ENCODE results near the gene EXOC3L1.

EXOC3L1 gene

DNA sequence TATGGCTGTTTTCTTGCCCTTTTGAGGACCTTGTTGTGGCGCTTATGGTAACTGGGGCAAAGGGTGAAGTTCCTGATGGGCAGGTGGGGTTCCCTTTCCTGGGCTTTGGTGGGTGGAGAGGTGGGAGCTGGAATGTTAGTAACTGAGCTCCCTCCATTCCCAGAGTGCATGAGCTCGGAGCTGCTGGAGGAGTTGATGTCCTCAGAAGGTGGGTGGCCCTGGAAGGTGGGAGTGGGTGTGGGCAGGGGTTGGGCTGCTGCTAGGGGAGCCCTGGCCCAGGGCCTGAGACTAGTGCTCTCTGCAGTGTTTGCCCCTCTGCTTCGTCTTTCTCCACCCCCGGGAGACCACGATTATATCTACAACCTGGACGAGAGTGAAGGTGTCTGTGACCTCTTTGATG, 7.8 kb upstream of the EXOC3L1 start:
- DNase-seq (ENCODE audit: low spot score): no peak

DNA sequence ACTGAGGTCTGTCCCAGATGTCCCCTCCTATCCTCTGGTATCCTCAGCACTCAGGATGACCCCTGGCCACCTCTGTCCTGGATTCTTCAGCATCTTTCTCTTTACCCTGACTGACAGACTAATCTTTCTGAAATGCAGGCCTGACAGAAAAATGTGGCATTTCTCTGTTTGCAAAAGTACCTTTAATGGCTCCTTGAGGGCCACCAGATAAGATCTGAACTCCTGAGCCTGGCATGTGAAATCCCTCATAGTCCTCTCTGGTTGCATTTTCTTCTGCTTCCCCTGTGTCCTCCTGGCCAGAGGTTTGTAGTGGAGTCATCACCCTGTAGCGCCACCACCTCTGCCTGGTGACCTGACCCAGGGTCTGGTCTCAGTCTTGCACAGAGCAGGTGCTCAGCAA, 6.9 kb upstream of the EXOC3L1 start:
- DNase-seq (ENCODE audit: low spot score): no peak

DNA sequence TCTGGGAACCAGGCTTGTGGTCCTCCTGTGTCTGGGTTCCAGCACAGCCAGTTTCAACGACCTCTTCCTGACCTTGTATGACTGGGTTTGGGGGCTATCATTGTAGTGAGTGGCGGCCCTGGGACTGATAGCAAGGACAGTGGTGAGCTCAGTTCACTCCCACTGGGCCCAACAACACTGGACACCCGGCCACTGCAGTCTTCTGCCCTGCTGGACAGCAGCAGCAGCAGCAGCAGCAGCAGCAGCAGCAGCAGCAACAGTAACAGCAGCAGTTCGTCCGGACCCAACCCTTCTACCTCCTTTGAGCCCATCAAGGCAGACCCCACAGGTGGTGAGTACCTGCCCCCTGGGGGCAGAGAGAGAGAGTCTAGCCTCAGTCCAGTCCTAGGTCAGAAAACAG, 5.7 kb upstream of the EXOC3L1 start:
- no peak for DNase-seq (ENCODE audit: low spot score)

DNA sequence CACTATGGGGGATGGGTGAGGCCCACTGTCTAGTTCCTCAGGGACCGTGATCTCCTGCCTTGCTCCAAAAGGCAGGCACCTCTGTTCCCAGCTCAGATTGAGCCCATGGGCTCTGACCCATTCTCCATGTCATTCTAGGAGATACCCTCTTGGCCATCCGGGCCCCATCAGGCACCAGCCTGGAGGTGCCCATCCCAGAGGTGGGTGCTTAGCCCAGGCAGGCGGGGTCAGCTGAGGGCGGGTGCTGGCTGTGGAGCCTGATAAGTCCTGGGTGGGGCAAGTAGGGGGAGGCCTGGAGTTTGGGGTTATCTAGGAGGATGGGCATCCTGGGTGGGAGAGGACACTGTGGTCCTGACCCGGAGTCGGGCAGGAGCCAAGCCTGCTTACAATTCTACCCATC, 4.3 kb upstream of the EXOC3L1 start:
- no peak for DNase-seq (ENCODE audit: low spot score)

- no peak for DNase-seq (ENCODE audit: low spot score)
Measured at GRCh38 chr16:67193536-67193935, 3.6 kb upstream of the EXOC3L1 start.

DNA sequence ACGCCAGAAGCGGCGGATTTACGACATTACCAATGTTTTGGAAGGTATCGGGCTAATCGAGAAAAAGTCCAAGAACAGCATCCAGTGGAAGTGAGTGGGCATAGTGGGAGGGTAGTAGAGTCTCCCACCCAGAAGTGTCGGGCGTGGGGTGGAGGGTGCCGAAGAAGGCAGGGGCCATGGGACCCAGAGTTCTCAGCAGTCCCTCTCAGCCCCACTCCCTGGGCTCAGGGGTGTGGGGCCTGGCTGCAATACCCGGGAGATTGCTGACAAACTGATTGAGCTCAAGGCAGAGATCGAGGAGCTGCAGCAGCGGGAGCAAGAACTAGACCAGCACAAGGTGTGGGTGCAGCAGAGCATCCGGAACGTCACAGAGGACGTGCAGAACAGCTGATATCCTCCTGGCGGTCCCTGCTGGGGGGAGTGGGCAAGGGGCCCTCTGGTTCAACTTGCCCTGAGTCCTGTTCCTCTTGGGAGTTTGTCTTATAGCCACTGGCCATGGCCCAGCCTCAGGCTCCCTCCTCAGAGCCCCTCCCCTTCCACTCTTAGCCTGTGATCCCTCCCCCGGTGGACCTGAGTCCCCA, 2.9 kb upstream of the EXOC3L1 start:
- no peak for DNase-seq (ENCODE audit: low spot score)

DNA sequence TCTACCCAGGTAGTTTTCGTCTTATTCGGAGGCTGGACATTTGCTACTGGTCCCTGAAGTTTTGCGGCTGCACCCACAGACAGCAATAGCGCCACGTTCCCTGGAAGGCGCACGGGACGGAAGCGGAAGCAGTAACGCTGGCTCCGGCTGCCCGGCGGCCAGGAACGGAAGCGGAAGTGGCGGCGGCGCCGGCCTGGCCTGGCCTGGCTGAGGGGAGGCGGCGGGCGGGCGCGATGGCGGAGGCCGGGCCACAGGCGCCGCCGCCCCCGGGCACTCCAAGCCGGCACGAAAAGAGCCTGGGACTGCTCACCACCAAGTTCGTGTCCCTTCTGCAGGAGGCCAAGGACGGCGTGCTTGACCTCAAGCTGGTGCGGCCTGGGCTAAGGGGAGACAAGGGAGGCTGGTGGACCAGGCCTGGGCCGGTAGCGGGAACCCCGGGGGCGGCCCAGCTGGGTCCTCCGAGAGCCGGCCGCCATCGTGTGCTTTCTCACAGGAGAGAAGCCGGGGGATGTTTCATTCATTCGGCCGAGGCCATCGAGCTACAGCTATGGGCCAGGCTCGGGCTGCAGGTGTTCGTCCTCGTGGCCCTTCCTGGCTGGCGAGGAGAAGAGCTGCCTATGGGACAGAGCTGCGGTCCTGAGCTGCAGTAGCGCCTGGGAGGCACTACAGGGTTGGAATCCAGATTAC, 2.2 kb upstream of the EXOC3L1 start, which contains the start of gene E2F4:
E2F4 (plus strand) TSS at position 161 of the 687 bp plus-strand sequence; CDS start at position 234, 73 bp downstream.
- DNase-seq (ENCODE audit: low spot score): peak; percentile 96

GRCh38 chr16:67191411-67191994, 1.6 kb upstream of the EXOC3L1 start:
- DNase-seq (ENCODE audit: low spot score): no peak

GRCh38 chr16:67190448-67191399, 788 bp upstream of the EXOC3L1 start:
- DNase-seq (ENCODE audit: low spot score): no peak

DNA sequence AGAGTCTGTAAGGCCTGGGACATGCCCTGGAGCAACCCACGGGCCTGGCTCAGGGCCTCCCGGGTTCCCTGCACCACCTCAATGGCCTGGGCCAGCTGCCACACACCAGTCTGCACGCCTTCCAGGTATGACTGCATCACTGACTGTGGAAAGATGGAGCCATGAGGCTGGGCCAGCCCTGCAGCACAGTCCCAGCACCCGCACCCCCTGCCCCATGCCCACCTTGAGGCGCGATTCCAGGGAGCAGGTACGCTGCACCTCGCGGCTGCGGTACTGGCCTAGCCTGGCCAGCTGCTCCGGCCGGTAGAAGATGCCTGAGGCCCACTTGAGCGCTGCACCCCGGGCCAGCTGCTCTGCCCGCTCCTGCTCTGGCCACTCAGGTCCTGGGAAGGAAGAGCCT, 1.1 kb downstream of the EXOC3L1 start:
- no peak for DNase-seq (ENCODE audit: low spot score)

- no peak for DNase-seq (ENCODE audit: low spot score)
Measured at GRCh38 chr16:67188323-67188722, 1.6 kb downstream of the EXOC3L1 start.

DNA sequence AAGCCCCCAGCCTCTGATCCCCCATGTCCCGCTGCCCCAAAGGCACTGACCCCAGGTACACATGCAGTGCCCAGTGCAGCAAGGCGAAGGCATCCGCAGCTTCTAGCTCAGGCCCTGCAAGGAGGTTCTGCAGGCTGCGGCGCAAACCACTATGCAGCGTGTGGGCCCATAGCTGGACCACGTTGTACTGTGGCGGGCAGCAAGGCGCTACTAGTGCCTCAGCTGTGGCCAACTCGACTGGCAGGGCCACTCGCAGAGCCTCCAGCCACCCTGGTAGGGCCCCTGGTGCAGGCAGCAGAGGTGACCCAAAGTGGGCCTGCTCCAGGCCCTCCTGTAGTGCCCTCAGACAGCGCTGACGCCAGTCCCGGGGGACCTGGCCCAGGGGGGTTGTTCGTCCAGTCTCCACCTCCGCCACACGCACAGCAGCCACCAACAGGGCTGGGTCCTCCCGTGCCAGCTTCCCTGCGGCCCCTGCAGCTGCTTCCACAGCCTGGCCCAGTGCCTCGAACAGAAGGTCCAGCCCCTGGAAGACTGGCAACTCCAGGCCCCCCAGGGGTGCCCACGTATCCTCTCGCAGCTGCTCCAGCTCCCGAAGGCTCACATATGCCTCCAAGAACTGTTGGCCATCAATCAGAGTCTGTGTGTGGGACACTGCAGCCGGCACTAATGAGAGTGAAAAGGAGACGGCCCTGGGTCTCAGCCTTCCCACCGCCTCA, 2.6 kb downstream of the EXOC3L1 start:
- no peak for DNase-seq (ENCODE audit: low spot score)

GRCh38 chr16:67186550-67186950, 3.4 kb downstream of the EXOC3L1 start:
- DNase-seq (ENCODE audit: low spot score): peak; percentile 61

- no peak for DNase-seq (ENCODE audit: low spot score)
Measured at GRCh38 chr16:67185651-67186134, 4.2 kb downstream of the EXOC3L1 start.

- DNase-seq (ENCODE audit: low spot score): peak; percentile 87
Measured at GRCh38 chr16:67184995-67185650, 4.8 kb downstream of the EXOC3L1 start.

GRCh38 chr16:67184453-67184994, 5.4 kb downstream of the EXOC3L1 start:
- no peak for DNase-seq (ENCODE audit: low spot score)

DNA sequence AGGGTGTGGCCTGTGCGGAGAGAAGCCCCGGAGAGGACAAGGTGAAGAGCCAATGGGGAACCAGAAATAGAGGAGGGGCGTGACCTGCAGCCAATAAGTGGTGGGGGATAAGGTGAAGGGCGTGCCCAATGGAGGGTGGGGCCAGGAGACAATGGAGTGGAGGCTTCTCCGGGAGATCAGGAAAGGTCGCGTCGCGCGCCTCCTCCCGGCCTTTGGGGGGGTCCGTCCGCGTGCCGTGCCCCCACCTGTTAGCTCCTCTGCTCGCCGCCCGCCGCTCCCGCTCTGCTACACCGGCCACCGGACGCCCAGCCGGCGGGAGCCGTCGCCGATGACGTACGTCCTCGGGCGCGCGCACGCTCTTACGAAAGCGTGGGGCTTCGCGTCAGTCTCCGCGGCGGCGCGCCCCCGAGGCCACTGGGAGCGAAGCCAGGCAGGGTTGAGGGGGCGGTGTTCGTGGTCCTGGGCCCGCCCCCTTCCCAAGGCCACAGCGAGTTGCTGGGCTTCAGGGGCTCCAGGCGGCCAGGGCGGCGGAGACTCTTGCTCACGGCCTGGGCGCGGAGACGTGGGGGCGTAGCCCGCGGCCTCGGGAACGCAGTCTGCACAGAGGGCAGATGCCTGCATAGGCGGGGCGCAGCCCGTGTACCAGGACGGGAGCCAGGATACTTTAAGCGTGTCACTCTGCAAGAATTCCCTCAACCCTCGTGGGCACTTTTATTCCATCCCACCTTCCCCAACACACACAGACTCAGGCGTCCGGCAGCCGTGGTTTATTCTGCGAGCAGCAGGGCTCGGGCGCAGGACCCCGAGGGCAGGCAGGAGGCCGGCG, 6.1 kb downstream of the EXOC3L1 start, which contains the start of gene MATCAP1:
MATCAP1 (minus strand) TSS at position 337 of the 826 bp plus-strand sequence. CDS start 3,353 bp downstream, outside the sequence.
- peak; percentile 99 for DNase-seq (ENCODE audit: low spot score)

DNA sequence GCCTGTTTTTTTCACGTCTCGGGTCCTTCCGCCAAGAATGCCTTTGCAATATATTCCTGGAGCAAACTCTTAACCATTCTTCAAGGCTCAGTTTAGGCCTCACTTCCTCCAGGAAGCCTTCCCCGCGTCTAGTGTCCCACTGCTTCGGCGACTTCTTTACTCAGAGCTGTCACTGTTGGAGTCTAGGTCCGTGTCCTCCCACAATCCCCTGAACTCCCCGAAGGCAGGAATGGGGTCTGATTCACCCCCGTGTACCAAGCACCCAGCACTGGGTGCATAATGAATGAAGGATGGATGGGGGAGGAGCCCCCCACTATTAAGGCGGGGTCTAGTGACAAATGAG, 6.7 kb downstream of the EXOC3L1 start:
- DNase-seq (ENCODE audit: low spot score): no peak

DNA sequence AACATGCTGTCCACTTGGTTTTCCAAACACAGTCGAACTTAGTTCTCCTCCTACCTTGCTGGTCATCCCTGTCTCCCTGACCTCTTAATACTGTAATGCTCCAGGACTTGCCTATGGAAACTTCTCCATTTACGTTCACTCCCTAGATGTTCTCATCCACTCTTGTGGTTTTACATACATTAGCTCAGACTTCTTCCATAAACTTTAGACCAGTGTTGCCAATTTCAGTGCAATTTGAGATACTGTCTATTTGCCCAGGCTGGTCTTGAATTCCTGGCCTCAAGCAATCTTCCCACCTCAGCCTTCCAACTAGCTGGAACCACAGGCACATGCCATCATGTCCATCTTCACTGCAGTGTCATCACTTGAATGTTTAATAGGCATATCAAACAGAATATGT, 7.6 kb downstream of the EXOC3L1 start:
- DNase-seq (ENCODE audit: low spot score): no peak

DNA sequence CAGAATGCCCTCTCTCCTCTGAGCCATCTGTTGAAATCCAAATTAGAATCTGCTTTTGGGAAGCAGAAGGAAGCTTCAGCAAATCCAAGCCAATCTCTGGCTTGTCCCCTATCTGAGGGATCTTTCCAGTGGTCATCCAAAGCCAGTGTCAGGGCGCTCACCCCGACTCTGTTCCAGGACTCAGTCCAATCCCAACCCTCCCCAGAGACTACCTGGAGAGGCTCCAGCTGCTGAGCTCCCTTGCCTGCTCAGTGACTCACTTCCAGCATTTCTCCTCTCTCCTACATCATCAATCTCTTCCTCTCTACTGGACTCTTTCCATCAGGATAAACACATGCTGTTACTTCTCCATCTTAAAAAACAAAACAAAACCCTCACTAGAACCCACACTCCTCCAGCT, 8.6 kb downstream of the EXOC3L1 start:
- peak; percentile 87 for DNase-seq (ENCODE audit: low spot score)
